Naive B cell (primary cell): ENCODE results near the gene TAS2R13. TPM values are rescaled to one million over a fixed set of nuclear protein-coding genes. Genes with fewer than 3 reads are reported as not detected.

Experiments used
- ATAC-seq, 2 donors: fragments of 150-1000 bp; cut with Tn5 transposase; 2 replicates each; pipeline ENCODE4 v1.10.0; 2021; ENCODE audit warnings: low read depth in 2 of 2, mild to moderate bottlenecking in 2 of 2, moderate library complexity in 2 of 2
- DNase-seq: peaks from one replicate; pipeline ENCODE4 v3.0.0; 2022
- H3K27ac Mint-ChIP-seq, 6 donors: one replicate each; pipeline ENCODE4 v1.8.0; 2020 to 2022; ENCODE audit warnings: mild to moderate bottlenecking in 6 of 6, mixed read lengths in 6 of 6, moderate library complexity in 5 of 6, inconsistent platforms in 2 of 6
- H3K27me3 Mint-ChIP-seq, 3 donors: one replicate each; pipeline ENCODE4 v1.8.0; 2021 to 2022; ENCODE audit warnings: mixed read lengths in 3 of 3, mild to moderate bottlenecking in 1 of 3
- H3K36me3 Mint-ChIP-seq, 2 donors: one replicate each; pipeline ENCODE4 v1.8.0; 2020 to 2022; ENCODE audit warnings: mixed read lengths in 2 of 2, inconsistent platforms in 1 of 2, mild to moderate bottlenecking in 1 of 2
- H3K4me1 Mint-ChIP-seq, 3 donors: one replicate each; pipeline ENCODE4 v1.8.0; 2020 to 2022; ENCODE audit warnings: mixed read lengths in 3 of 3, inconsistent platforms in 1 of 3, mild to moderate bottlenecking in 1 of 3, moderate library complexity in 1 of 3
- H3K4me3 Mint-ChIP-seq, 8 donors: one replicate each; pipeline ENCODE4 v1.8.0; 2020 to 2022; ENCODE audit warnings: mild to moderate bottlenecking in 8 of 8, mixed read lengths in 8 of 8, moderate library complexity in 8 of 8, inconsistent platforms in 2 of 8
- H3K9me3 Mint-ChIP-seq, 7 donors: one replicate each; pipeline ENCODE4 v1.8.0; 2020 to 2022; ENCODE audit warnings: mixed read lengths in 7 of 7, mild to moderate bottlenecking in 5 of 7, inconsistent platforms in 2 of 7, moderate library complexity in 1 of 7
- polyA plus RNA-seq, 6 donors: library from polyadenylated mRNA; unstranded; fragments of 300-500 nt; fragmentation: Illumina TruSeq; gene quantifications; one replicate each; pipeline ENCODE4 v1.2.3, GENCODE V29; 2021; ENCODE audit warnings: low read depth in 6 of 6

TAS2R13 gene
- polyA plus RNA-seq, 6 donors from 2014 or later = not detected

DNA sequence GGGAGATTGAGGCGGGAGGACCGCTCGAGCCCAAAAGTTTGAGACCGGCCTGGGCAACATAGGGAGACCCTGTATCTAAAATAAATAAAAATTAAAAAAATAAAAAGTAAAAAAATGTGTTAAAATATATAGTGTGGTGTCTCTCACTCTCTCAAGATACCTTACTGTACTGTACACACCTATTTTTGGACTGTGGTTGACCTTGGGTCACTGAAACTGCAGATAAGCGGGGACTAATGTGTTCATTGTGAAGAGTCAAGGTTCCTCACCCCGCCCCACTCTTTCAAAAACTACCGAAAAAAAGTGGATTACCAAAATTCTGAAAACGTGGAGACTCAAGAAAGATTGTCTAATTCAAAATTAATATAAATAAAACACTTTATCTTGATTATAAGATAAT is 1.0 kb upstream of the TAS2R13 start:
- ATAC-seq (no peak), DNase-seq (no peak)
- no peak overlapping the region for H3K4me3 Mint-ChIP-seq
- peaks cover 0 to 18% (median 5%) of the 10 kb centered on the region in 7 donors for H3K9me3 Mint-ChIP-seq
- no peak overlapping the region for H3K27ac Mint-ChIP-seq
- H3K4me1 Mint-ChIP-seq = no peaks in the 10 kb centered on the region
- no peaks in the 10 kb centered on the region for H3K27me3 Mint-ChIP-seq
- H3K36me3 Mint-ChIP-seq = peaks cover 0 to 16% of the 10 kb centered on the region in 2 donors

GRCh38 chr12:10904686-10905085 is 4.7 kb downstream of the TAS2R13 start:
- no peak overlapping the region for H3K27ac Mint-ChIP-seq
- no peaks in the 10 kb centered on the region for H3K4me1 Mint-ChIP-seq
- ATAC-seq = no peak
- peaks cover 0 to 57% (median 33%) of the 10 kb centered on the region in 7 donors for H3K9me3 Mint-ChIP-seq
- DNase-seq = no peak
- H3K27me3 Mint-ChIP-seq = no peaks in the 10 kb centered on the region
- no peak overlapping the region for H3K4me3 Mint-ChIP-seq
- H3K36me3 Mint-ChIP-seq = peaks cover 31 to 34% of the 10 kb centered on the region in 2 donors

- H3K36me3 Mint-ChIP-seq = peaks cover 31 to 43% of the 10 kb centered on the region in 2 donors
- no peaks in the 10 kb centered on the region for H3K27me3 Mint-ChIP-seq
- no peak overlapping the region for H3K27ac Mint-ChIP-seq
- no peak for ATAC-seq
- peaks cover 4 to 48% (median 34%) of the 10 kb centered on the region in 7 donors for H3K9me3 Mint-ChIP-seq
- DNase-seq = no peak
- peaks cover 0 to 5% (median 5%) of the 10 kb centered on the region in 3 donors for H3K4me1 Mint-ChIP-seq
- H3K4me3 Mint-ChIP-seq = no peak overlapping the region
Observed at GRCh38 chr12:10901427-10901826, 7.9 kb downstream of the TAS2R13 start.

GRCh38 chr12:10900972-10901371 is 8.4 kb downstream of the TAS2R13 start:
- Mint-ChIP-seq H3K9me3 (peaks cover 4 to 47% (median 34%) of the 10 kb centered on the region in 7 donors), H3K27ac (no peak overlapping the region), H3K4me1 (peaks cover 0 to 5% (median 5%) of the 10 kb centered on the region in 3 donors), H3K36me3 (peaks cover 30 to 43% of the 10 kb centered on the region in 2 donors), H3K27me3 (no peaks in the 10 kb centered on the region), H3K4me3 (no peak overlapping the region)
- DNase-seq = no peak
- ATAC-seq = no peak

- peaks cover 4 to 43% (median 31%) of the 10 kb centered on the region in 7 donors for H3K9me3 Mint-ChIP-seq
- H3K36me3 Mint-ChIP-seq = peaks cover 27 to 43% of the 10 kb centered on the region in 2 donors
- DNase-seq (no peak), ATAC-seq (no peak)
- no peaks in the 10 kb centered on the region for H3K27me3 Mint-ChIP-seq
- H3K4me1 Mint-ChIP-seq = peaks cover 0 to 5% (median 5%) of the 10 kb centered on the region in 3 donors
- no peak overlapping the region for H3K27ac Mint-ChIP-seq
- no peak overlapping the region for H3K4me3 Mint-ChIP-seq
Observed at GRCh38 chr12:10900530-10900929, 8.8 kb downstream of the TAS2R13 start.

DNA sequence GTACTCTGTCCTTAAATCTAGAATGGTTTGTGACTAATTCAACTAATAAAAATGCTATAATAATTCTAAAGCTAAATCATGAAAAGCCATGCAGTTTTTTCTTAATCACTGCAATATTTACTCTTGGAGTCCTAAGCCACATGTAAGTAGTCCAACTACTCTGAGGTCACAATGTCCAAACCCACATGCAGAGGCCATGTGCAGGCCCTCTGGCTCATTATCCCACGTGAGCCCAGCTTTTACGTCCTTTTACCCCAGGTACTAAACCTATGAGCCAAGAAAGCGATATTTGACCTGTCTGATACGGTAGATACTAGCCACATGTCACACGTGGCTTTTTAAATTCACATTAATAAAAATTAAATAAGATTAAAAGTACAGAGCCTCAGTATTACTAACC is 12.5 kb downstream of the TAS2R13 start:
- Mint-ChIP-seq H3K4me1 (peaks cover 0 to 5% (median 5%) of the 10 kb centered on the region in 3 donors), H3K36me3 (peaks cover 12 to 20% of the 10 kb centered on the region in 2 donors), H3K9me3 (peaks cover 0 to 6% (median 3%) of the 10 kb centered on the region in 7 donors), H3K27ac (no peak overlapping the region), H3K4me3 (no peak overlapping the region), H3K27me3 (no peaks in the 10 kb centered on the region)
- DNase-seq (no peak), ATAC-seq (no peak)

- Mint-ChIP-seq H3K9me3 (peaks cover 0 to 4% (median 0%) of the 10 kb centered on the region in 7 donors), H3K27ac (no peak overlapping the region), H3K36me3 (peaks cover 0 to 7% of the 10 kb centered on the region in 2 donors), H3K4me3 (no peak overlapping the region), H3K27me3 (no peaks in the 10 kb centered on the region), H3K4me1 (peaks cover 0 to 2% (median 2%) of the 10 kb centered on the region in 3 donors)
- DNase-seq = no peak
- ATAC-seq = no peak
Observed at GRCh38 chr12:10891937-10892336, 17.4 kb downstream of the TAS2R13 start.

DNA sequence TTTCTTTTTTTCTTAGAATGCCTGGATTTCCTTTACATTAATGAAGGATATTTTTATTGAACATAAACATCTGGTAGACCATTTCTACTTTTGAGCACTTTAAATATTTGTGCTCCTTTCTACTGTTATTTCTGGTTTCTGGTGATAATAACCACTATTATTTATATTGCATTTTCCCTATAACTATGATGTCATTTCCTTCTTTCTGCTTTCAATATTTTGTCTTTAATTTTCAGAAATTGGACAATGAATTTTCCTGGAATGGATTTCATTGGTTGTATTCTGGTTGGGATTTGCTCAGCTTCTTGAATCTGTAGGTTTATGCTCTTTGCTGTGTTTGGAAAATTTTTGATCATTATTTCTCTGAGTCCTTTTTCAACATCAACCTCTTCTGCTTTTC is 20.1 kb downstream of the TAS2R13 start:
- DNase-seq (no peak), ATAC-seq (no peak)
- H3K27ac Mint-ChIP-seq = no peak overlapping the region
- peaks cover 0 to 5% (median 2%) of the 10 kb centered on the region in 3 donors for H3K4me1 Mint-ChIP-seq
- no peaks in the 10 kb centered on the region for H3K27me3 Mint-ChIP-seq
- no peak overlapping the region for H3K4me3 Mint-ChIP-seq
- H3K9me3 Mint-ChIP-seq = peaks cover 0 to 4% (median 0%) of the 10 kb centered on the region in 7 donors
- H3K36me3 Mint-ChIP-seq = peaks cover 0 to 7% of the 10 kb centered on the region in 2 donors

GRCh38 chr12:10884086-10884725 is 25.2 kb downstream of the TAS2R13 start, which contains the start of gene PRH1:
TSS of gene PRH1 (minus strand) at chr12:10884255. CDS start at chr12:10884217, 38 bp downstream.
- no peak for DNase-seq
- Mint-ChIP-seq H3K27ac (peak within 1 kb of the TSS in 1 of 6 donors; percentile 71), H3K4me1 (peaks cover 0 to 5% (median 0%) of the 10 kb centered on the region in 3 donors), H3K36me3 (peaks cover under 1 to 9% of the 10 kb centered on the region in 2 donors), H3K9me3 (no peaks in the 10 kb centered on the region), H3K27me3 (no peaks in the 10 kb centered on the region), H3K4me3 (no peak within 1 kb of the TSS)
- no peak for ATAC-seq

DNA sequence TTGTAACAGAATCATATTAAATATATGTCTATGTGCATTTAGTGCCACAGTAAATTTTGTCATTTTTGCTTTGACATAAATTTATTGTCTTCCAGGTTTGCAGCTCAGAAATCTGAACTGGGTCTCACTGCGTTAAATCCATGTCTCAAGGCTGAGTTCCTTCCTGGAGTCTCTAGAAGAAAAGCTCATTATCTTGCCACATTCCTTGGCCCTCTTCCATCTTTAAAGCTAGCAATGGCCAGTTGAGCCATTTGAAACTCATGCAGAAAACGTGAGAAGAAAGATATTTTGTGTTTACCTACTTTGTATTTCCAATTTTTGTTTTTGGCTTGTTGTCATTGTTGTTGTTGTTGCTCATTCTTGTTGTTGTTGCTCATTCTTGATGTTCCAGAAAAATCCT is 36.0 kb downstream of the TAS2R13 start:
- Mint-ChIP-seq H3K9me3 (peaks cover 0 to 11% (median 8%) of the 10 kb centered on the region in 7 donors), H3K27ac (no peak overlapping the region), H3K36me3 (peaks cover 37 to 38% of the 10 kb centered on the region in 2 donors), H3K27me3 (no peaks in the 10 kb centered on the region), H3K4me3 (no peak overlapping the region), H3K4me1 (peaks cover 0 to 5% (median 0%) of the 10 kb centered on the region in 3 donors)
- ATAC-seq = no peak
- no peak for DNase-seq

DNA sequence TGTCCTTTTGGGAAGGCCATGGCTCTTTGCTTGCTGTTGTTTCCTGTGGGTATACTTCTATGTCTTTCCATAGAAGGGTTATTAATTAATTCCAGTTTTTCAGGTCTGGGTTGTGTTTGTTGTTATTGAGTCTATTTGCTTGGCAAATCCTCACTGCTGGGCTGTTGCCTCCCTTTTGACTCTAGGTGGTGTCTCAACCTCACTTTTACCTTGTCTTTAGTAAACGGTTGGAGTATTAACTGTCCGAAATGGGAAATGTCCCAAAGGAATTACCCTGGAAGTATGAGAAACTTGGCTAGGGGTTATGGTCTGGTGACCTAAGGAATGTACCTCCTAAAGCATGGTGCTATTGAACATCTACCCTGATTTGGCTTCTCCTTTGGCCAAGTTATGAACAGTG is 42.0 kb downstream of the TAS2R13 start:
- Mint-ChIP-seq H3K27ac (no peak overlapping the region), H3K4me1 (peaks cover 0 to 5% (median 0%) of the 10 kb centered on the region in 3 donors), H3K27me3 (no peaks in the 10 kb centered on the region), H3K4me3 (no peak overlapping the region), H3K36me3 (peaks cover 24 to 26% of the 10 kb centered on the region in 2 donors), H3K9me3 (peaks cover 0 to 22% (median 14%) of the 10 kb centered on the region in 7 donors)
- DNase-seq = no peak
- ATAC-seq = no peak

- no peaks in the 10 kb centered on the region for H3K27me3 Mint-ChIP-seq
- H3K27ac Mint-ChIP-seq = no peak overlapping the region
- no peak overlapping the region for H3K4me3 Mint-ChIP-seq
- no peak for ATAC-seq
- no peak for DNase-seq
- peaks cover 34 to 50% of the 10 kb centered on the region in 2 donors for H3K36me3 Mint-ChIP-seq
- peaks cover 4 to 54% (median 32%) of the 10 kb centered on the region in 7 donors for H3K9me3 Mint-ChIP-seq
- no peaks in the 10 kb centered on the region for H3K4me1 Mint-ChIP-seq
Observed at GRCh38 chr12:10863512-10864218, 45.7 kb downstream of the TAS2R13 start.

- no peak for ATAC-seq
- no peak overlapping the region for H3K4me3 Mint-ChIP-seq
- peaks cover 4 to 77% (median 51%) of the 10 kb centered on the region in 7 donors for H3K9me3 Mint-ChIP-seq
- H3K36me3 Mint-ChIP-seq = peaks cover 57 to 69% of the 10 kb centered on the region in 2 donors
- no peaks in the 10 kb centered on the region for H3K4me1 Mint-ChIP-seq
- no peak for DNase-seq
- H3K27ac Mint-ChIP-seq = no peak overlapping the region
- H3K27me3 Mint-ChIP-seq = no peaks in the 10 kb centered on the region
Observed at GRCh38 chr12:10861366-10861765, 48.0 kb downstream of the TAS2R13 start.
